ENCODE measurements around the gene TTC23.

Gene TTC23

DNA sequence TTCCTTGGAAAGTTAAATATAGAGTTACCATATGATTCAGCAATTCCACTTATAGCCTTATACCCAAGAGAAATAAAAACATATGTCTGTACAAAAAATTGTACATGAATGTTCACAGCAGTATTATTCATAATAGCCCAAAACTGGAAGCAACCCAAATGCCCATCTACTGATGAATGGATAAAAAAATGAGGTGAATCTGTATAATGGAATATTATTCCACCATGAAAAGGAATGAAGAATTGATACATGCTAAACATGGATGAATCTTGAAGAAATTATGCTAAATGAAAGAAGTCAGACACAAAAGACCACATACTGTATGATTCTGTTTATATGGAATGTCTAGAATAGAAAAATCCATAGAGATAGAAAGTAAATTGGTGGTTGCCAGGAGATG lies 61.4 kb downstream of the TTC23 start:
- no peak for DNase-seq

DNA sequence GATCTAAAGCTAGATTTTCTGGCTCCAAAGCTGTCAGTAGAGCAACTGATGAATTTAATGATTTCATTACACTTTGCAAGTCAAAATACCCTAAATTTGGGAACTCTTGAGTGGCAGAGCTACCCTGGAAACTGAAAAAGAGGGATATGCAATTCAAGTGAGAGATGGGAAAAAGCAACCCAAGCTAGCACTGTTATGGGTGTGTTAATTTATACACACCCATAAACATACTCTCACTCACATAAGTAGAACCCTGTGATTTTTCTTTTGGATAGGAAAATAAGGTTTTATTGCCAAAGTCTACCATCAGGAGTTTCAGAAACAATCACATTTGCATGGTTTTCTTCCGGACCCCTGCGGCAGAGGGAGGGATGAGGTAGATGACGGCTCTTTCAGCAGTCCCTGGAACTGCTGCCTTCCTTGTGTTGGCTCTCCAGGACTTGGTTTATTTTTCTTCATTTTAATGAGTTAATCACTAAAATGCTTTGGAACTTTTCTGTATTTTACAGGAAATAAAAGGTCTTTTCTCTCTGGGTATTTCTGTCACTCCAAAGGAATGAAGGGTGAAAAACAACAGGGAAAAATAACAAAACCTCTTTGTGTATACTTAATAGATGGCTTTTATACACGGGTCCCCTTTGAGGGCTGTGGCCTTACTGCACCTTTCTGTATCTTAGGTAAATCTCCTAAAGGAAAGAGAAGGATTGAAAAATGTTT lies 63.8 kb downstream of the TTC23 start:
- DNase-seq: no peak

DNA sequence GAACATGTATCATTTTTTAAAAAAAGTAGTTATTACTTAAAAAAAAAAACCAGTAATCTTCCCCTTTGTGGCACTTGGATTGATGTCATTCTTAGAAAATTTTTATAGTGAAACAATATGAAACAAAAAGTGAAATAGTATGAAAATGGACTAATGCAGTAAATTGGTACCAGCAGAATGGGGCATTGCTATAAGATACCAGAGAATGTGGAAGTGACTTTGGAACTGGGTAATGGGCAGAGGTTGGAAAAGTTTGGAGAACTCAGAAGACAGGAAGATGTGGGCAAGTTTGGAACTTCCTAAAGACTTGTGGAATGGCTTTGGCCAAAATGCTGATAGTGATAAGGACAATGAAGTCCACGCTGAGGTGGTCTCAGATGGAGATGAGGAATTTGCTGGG lies 66.6 kb downstream of the TTC23 start:
- no peak for DNase-seq

DNA sequence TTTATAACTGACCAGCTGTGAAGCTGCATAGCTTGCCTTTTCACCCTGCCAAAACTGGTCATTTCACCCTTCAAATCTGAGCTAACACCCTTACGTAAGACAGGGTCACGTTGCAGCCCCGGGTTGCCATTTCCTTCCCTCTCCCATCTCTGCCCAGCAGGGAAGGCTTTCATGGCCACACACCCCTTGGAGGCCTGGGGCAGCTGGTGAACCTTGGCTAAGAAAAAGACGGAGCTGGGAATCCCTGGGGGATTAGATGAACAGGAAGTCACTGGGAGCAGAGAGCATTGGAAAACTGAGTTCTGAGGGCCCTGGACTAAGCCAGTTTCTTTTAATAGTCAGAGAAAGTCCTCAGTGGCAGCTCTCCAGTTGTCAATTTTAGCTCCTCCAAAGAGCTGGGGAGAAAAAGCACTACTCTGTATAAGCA lies 67.8 kb downstream of the TTC23 start:
- DNase-seq: no peak

DNA sequence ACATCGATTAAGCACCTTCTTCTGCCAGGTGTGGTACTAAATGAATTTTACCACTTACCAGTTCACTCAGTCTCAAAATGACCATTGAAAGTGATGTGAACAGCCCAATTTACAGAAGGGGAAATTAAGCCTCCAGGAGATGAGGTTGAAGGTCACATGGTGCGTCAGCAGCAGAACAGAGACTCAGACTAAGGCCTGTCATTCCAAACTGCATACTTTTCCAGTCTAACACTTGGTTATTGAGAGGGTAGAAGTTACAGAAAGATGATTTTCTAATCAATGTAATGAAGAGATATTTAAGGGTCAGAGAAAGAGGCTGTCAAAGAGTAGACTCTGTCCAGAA lies 68.4 kb downstream of the TTC23 start:
- no peak for DNase-seq

DNA sequence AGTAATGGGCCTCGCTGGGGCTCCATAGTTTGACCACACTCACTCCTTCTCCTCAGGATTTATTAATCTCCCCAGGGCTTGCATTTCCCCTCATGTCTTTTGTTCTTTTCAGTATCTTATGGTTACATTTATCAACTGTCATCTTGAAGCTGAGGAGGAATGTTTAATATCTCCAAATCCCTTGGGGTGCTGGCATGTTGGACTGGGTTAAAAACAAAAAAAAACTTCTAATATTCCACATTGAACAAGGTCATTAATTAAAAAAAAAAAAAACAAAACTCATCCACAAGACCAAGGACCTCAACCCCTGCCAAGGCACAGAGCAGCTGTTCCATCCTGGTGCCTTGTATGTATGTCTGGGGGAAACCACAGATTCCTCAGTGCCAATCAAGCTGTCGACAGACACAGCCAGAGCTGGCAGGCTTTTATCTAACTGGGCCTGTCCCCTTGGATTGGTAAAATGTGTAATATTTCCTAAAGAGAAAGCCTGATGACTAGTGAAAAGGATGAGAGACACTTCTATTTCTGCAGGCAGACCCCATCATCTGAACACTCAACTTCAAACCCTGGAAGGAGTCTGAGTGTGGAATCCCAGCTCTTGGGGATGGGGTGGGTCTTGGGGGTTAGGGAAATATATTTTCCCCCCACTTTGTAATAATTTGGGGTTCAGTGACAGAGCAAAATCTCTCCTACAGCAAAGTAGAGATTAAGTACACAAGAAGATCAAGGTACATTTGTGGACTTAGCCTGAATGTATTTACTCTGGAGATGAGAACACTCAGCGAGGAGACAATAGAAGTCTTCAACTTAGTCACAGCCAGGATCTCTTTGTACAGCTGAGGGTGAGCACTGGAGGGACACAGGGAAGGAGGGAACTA lies 69.1 kb downstream of the TTC23 start:
- DNase-seq: no peak

DNA sequence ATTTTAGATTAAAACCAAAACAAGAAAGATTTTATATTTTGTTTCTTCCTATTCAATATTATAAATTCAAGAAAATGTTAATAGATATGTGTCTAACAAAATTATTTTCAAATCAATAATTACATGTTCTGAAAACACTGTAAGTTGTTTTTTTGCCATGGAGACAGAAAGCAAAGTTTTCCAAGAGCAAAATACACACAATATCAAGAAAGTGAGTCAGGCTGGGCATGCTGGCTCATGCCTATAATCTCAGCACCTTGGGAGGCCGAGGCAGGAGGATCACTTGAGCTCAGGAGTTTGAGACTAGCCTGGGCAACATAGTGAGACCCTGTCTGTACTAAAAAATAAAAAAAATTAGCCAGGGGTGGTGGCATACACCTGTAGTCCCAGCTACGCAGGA lies 71.7 kb downstream of the TTC23 start:
- no peak for DNase-seq

DNA sequence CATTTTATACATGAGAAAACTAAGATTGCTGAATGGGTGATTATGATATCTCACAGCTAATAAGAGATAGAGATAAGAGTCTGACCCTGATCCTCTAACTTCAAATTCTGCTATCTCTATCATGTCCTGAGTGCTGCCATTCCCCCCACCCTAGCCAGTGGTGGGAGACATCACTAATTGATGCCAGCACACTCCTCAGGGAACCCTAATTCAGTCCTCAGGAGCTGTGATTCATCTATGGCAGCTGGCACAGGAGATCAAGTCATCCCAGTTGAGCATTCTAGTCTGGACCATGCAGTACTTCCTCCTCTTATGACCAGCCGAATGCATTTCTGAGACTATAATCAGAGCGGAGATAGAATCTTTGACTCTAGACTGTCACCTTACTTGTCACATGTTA lies 72.6 kb downstream of the TTC23 start:
- no peak for DNase-seq

DNA sequence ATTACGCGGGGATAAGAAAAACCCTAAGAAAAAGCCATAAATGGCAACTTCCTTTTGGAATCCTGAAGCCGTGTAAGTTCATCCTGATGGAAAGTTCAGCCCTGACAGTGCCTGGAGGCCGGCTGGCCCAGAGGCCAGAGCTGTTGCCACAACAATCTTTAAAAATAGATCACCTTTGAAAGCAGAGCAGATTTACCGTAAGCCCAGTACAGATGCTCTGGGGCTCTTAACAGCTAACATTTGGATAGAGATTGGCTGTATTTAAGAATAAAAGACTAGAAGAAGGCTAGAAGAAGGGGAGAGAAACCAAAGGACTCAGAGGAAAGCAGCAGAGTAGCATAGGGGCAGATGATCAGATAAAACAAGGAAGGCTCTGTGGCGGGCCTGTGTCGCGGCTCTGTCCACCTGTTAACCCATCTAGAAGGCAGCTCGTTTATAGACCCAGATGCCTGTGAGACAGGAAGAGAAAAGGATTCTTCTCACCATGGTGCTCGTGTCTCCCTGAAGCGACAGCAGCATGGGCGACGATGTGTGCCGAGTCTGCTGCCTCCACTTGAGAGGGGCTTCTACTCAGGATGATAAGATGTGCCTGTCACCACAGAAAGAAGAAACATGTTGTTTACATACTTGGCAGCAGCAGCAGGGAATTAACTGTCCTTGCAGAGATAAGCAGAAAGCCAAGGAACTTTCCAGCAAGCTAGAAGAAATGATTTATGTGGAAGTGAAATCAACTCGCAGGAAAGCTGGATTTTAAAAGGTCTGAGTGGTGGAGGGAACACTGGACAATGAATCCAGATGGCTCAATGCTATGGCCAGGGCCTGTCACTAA lies 74.6 kb downstream of the TTC23 start:
- no peak for DNase-seq

DNA sequence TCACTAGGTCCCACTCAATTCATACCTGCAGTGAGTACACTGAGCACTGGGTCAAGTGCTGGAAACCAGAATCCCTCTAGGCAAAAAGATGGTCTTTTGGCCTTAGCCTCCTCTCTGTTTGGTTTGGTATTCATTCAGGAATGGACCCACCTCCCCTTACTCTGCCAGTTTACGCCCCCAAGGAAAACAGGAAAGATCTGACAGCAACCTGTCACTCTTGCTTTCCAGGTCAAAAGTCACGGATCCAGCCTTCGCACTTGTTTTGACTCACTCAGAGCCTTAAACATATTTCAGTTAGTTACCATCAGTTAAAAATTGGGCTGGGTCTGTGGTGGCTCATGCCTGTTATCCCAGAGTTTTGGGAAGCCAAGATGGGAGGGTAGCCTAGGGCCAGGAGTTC lies 76.4 kb downstream of the TTC23 start:
- no peak for DNase-seq

DNA sequence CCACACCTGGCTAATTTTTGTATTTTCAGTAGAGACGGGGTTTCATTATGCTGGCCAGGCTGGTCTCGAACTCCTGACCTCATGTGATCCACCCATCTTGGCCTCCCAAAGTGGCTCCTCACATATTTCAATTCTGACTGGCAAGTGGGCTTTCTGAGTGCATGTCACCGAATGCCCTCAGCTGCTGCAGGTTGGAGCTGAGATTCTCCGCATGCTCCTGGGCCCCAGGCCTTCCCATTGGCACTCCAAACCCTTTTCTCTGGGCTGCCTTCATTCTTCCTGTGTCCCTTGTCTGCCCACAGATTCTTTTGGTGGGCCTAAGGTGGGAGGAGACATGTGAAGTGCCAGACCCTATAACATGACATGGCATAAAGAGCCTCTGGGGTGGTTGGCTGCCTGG lies 77.2 kb downstream of the TTC23 start:
- DNase-seq: no peak

DNA sequence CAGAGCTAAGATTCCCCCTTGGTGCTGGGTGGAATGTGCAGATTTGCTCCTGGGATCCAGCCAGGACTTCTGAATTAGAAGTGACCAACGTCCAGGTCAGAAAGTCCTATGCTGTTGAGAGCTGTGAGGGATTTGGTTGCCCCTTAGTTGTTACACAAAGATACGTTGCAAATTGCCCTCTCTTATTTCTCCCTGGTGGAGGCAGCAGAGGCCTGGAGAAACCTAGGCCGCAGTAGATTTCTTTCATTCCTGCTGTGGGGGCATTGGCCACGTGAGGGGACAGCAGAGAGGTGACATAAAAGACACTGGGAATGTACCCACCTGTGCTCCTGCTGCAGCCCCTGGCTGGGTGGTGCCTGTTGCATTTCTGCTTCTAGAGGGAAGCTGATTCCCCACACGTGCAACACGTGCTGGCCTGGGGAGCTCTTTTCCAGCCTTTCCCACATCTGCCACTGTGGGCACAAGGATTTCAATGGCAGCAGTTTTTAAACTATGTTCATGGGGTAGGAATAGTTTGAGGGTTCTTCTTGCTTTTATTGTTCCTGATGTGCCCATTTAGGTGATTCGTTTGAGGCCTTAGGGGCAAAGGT lies 78.8 kb downstream of the TTC23 start:
- DNase-seq: no peak

DNA sequence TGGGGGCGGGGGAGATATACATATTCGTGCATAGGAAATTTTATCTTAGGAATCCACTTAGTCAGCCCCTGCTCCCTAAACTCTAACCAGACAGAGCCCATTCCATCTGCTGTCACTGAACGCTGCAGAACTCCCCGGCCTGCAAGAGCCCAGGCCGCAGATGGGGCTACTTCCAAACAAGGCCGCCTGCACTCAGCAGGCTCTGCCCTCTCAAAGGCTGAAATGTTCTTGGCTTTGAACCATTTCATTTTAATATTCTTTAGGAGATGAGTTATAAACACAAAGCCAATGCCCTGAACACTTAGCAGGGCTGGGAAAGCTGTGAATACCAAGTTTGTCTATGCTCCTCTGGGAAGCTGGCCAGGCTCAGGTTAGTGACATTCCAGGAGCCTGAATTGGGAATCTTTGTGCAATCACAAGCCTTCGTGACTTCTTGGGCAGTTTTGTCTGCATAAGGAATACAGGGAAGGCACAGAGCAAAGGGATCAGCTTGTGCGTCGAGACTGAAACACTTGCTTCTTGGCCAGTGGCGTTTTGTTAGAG lies 79.5 kb downstream of the TTC23 start:
- no peak for DNase-seq

DNA sequence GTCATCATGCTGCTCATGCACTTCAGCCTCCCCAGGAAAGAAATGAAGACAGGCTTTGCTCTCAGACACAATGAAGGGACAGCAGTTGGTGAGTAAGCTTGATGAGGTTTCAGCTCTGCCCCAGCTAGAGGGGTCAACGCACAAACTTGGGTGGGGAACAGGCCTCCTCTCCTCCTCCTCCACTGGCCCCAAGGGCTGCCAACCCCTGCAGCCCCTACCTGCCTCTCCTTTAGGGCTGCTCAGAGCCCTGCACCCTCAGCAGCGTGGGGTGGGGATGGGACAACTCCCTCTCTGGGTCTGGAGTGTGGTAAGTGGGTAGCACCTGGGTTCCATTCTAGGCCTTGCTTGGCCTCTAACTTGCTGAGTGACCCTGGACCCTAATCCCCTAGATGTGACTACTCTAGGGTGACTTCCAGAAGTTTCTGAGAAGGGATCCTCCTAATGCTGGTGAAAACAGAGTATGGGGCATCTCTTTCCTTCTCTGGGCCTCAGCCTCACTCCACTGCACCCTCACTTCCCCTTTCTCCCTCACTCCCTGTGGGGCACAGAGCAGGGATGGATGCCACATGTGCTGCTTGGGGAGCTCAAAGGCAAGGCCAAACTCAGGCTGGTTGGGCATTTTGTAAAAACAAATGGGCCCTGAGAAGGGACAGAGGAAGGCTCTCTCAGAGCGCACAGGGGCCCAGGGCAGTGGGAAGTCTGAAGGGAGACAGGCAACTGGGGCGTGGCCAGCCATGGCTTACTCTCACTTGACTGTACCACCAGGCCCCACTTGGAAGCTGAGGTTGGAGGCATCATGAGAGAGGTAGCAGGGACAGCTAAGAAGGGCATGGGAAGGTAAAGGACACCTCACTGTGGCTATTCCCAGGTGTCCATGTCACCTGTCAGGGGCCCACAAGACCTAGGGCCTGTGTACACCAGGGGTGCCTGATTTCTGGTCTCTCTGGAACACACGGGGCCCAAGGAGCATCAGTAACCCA lies 80.5 kb downstream of the TTC23 start:
- no peak for DNase-seq

DNA sequence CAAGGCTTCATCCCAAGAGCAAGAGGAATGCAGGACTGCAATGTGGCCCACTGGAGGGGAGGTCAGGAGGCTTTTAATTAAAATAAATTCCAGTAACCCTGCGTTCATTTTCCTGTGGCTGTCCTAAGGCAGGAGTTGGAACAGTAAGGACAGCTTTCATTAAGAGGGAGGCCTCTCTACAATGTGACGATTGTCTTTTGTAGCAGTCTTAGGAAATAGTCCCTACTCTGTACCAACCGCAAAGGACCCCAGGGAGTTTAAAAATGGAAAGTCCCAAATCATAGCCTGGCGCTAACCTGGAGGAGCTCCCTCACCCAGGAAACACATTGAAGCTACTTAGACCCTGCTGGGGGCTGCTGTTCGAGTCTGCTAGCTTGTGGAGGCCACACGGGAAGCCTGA lies 81.7 kb downstream of the TTC23 start:
- no peak for DNase-seq

DNA sequence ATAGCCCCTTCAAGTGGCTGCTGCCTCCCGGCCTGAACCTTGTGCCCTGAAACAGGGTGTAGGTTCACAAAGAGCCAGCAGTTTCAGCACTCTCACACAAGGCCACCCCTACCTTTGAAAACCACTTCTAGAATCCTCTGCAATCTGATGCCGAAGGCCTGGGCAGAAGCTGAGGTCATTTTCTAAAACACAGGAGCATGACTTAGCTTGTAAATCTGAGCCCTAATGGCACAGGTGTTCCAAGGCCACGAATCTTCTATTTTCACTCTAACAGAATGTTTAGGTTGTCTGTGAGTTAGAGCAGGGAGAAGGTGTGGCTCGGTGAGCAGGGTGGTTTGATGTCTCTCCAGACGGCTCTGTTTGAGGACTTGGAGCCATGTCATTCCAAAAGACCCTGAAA lies 82.2 kb downstream of the TTC23 start:
- no peak for DNase-seq

DNA sequence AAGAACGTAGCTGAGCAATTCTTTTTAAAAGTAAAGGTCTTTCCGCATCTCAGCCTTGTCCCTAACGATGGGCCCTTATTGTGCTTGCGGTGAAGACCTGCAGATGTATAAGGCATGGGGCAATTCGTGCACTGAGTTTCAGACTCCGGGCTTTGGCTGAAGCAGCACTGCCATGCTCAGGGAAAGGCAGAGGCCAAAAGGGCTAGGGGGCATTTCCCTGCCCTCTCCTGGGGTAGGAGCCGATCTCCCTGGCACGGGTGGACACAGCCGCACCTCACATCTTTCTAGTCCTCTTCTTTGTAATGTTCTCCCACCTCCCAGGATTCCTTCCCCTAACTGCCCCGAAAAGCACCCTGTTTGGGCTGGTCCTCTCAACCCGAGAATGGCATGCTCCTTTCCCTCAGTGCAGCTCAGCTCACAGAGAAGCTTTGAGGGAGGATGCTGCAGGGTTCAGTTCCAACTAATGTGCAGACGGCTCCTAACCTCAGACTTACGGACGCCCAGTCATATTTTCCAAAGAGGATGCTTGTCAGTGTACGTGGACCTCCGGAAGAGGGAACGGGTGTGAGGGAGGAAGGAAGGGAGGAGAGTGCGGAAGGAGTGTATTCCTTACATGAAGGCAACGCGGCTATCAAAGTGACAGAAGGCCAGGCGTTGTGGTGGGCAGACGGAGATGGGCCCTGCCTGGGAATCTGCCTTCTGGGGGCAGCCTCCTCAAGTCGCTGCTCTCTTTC lies 83.3 kb downstream of the TTC23 start:
- no peak for DNase-seq

DNA sequence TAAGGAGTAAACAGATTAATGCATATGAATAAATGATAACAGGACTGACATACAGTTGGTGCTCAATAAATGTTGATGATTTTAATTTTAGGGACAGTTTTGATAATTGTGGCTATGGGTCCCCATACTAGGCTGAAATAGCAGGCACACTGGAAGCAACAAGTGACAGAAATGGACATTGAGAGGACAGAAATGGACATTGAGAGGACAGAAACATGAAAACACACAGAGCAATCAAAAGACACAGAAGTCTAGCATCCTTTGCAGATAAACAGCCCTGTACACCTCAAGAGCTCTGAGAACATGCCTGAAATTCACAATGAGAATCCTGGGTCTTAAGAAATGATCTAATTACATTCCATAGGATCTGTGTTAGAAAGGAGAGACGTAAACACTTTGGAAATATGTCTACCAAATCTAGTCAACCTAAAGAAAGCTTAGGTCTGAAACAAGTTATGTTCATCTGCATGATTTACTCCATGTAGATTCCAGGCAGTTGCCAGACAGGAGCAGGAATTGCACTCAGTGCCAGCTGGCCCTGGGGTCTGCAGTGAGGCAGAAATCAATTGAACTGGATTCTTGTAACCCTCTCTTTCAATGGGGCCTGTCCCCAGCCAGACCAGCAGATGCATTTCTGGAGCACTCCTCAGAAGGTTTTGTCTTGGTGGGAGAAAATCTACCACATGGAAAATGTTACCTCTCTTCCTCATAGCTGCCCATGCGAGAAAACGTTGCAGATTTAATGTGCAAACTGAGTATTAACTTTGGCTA lies 84.2 kb downstream of the TTC23 start:
- DNase-seq: no peak

DNA sequence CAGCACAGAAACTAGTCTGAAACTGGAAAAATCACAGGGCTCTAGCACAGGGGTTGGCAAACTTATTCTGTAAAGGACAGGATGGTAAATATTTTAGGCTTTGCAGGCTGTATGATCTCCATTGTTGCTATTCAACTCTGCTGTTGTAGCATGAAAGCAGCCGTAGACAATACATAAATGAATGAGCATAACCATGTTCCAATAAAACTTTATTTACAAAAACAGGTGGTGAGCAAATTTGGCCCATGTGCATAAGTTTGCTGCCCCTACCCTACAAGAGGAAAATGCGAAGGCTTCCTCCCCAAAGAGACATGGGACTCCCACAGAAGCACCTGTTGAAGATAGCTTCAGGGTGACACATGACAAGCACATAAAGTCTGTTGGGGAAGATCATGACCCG lies 85.3 kb downstream of the TTC23 start:
- no peak for DNase-seq

Data from T1000 (cell line).